ENCODE data around the gene GPR107. TPM values are rescaled to one million over a fixed set of nuclear protein-coding genes. Genes with fewer than 3 reads are reported as not detected.

The GPR107 gene
- total RNA-seq, 1 donor from 2014 or later = 43.8 TPM

DNA sequence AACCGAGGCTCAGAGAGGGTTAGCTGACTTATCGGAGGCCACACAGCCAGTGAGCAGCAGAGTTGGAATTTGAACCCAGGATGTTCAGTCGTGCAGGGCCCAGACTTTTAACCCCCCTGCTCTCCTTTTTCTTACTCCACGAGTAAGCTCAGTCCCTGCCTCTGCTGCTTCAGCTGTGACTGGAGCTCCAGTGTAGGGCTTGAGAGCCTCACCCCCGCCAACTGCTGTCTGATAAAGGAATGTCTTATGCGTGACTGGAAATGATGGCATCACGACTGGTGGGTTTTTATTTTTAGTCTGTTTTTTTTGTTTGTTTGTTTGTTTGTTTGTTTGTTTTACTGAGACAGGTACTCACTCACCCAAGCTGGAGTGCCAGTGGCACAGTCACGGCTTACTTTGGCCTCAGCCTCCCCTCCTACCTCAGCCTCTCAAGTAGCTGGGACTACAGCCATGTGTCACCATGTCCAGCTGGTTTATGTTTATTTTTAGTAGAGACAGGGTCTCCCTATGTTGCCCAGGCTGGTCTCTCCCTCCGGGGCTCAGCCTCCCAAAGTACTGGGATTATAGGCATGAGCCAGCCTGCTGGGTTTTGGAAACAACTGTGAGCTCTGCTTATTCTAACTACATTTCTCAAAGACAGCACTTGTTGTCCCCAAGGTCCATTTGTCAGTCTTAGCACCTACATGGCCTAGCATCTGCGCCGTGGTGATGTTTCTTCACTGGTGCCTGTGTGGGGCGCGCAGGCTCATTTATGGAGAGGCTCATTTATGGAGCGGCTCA lies 66.0 kb downstream of the GPR107 start:
- TF ChIP-seq, protein P1, sequence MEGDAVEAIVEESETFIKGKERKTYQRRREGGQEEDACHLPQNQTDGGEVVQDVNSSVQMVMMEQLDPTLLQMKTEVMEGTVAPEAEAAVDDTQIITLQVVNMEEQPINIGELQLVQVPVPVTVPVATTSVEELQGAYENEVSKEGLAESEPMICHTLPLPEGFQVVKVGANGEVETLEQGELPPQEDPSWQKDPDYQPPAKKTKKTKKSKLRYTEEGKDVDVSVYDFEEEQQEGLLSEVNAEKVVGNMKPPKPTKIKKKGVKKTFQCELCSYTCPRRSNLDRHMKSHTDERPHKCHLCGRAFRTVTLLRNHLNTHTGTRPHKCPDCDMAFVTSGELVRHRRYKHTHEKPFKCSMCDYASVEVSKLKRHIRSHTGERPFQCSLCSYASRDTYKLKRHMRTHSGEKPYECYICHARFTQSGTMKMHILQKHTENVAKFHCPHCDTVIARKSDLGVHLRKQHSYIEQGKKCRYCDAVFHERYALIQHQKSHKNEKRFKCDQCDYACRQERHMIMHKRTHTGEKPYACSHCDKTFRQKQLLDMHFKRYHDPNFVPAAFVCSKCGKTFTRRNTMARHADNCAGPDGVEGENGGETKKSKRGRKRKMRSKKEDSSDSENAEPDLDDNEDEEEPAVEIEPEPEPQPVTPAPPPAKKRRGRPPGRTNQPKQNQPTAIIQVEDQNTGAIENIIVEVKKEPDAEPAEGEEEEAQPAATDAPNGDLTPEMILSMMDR (conservative IDR thresholded peaks at IDR 0.05) = no peak
- Mint-ChIP-seq H3K4me1 (peaks cover 35% of the 10 kb centered on the region), H3K9me3 (no peaks in the 10 kb centered on the region), H3K27ac (ENCODE audit: unreplicated experiment) (no peak overlapping the region), H3K27me3 (ENCODE audit: low read depth) (no peaks in the 10 kb centered on the region), H3K4me3 (no peak overlapping the region), H3K36me3 (ENCODE audit: low read depth) (peaks cover 7% of the 10 kb centered on the region)
- no peak for DNase-seq (ENCODE audit: low read depth, low spot score)

GRCh38 chr9:130120299-130120587 lies 66.5 kb downstream of the GPR107 start:
- no peak overlapping the region for H3K4me3 Mint-ChIP-seq
- no peaks in the 10 kb centered on the region for H3K27me3 Mint-ChIP-seq (ENCODE audit: low read depth)
- H3K27ac Mint-ChIP-seq (ENCODE audit: unreplicated experiment) = peak overlapping the region; percentile 86
- no peaks in the 10 kb centered on the region for H3K9me3 Mint-ChIP-seq
- no peak for DNase-seq (ENCODE audit: low read depth, low spot score)
- peaks cover 4% of the 10 kb centered on the region for H3K36me3 Mint-ChIP-seq (ENCODE audit: low read depth)
- TF ChIP-seq, protein P1 (conservative IDR thresholded peaks at IDR 0.05) = no peak
- H3K4me1 Mint-ChIP-seq = peaks cover 35% of the 10 kb centered on the region

- no peaks in the 10 kb centered on the region for H3K27me3 Mint-ChIP-seq (ENCODE audit: low read depth)
- no peaks in the 10 kb centered on the region for H3K9me3 Mint-ChIP-seq
- H3K4me3 Mint-ChIP-seq = no peak overlapping the region
- peaks cover 4% of the 10 kb centered on the region for H3K36me3 Mint-ChIP-seq (ENCODE audit: low read depth)
- peaks cover 35% of the 10 kb centered on the region for H3K4me1 Mint-ChIP-seq
- TF ChIP-seq, protein P1 (conservative IDR thresholded peaks at IDR 0.05) = no peak
- H3K27ac Mint-ChIP-seq (ENCODE audit: unreplicated experiment) = peak overlapping the region; percentile 86
- no peak for DNase-seq (ENCODE audit: low read depth, low spot score)
Observed at GRCh38 chr9:130120832-130121231, 67.1 kb downstream of the GPR107 start.

DNA sequence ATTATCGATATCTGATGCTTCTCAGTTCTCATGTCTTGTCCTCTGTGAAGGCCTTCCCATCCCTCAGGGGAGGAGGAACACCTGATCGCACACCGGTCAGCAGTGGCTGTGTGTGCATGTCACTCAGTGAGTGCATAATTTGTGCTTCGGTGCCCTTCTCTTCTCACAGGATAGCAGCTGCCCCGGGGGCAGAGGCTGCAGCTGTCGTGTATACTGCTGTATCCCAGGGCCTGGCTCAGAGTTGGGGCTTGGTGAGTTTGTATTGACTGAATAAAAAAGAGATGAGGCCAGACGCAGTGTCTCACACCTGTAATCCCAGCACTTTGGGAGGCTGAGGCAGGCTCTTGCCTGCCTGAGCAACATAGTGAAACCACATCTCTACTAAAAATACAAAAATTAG lies 68.8 kb downstream of the GPR107 start:
- Mint-ChIP-seq H3K4me1 (peaks cover 41% of the 10 kb centered on the region), H3K36me3 (ENCODE audit: low read depth) (peaks cover 10% of the 10 kb centered on the region), H3K9me3 (no peaks in the 10 kb centered on the region), H3K27ac (ENCODE audit: unreplicated experiment) (peak overlapping the region; percentile 67), H3K27me3 (ENCODE audit: low read depth) (no peaks in the 10 kb centered on the region), H3K4me3 (no peak overlapping the region)
- TF ChIP-seq, protein P1 (conservative IDR thresholded peaks at IDR 0.05) = no peak
- no peak for DNase-seq (ENCODE audit: low read depth, low spot score)

DNA sequence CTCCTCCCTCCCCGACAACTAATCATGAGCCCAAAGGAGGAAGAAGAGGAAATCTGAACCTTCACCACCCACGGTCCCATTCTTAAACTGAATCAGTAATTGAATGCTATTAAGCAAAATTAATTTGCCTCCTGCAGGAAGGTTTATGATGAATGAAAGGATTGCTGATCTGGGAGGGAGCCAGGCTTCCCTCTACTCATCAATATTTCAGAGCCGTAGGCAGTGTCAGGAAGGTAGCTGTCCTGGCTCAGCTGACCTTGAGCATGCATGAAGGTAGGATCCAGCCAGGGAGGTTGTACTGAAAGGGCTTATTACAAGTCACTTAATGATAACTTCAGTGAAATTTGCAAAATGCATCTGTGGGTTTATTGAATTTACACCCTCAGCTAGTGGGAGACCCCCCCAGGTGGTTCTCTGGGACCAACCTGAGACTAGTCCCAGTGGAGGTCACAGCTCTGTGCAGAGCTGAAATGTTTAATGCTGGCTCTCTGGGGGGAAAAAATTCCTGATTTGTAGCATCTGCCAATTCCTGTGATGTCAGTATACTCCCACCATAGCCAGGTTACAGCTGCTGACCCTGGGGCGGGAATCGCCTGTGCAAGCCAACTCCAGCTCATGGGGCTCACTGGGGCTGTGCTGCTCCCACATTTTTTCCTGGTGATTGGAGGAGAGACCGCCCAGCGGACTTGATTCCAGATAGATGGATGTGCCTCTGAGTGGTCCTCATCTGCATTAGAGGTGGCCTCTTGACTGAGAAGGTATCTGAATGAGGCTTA lies 70.6 kb downstream of the GPR107 start:
- Mint-ChIP-seq H3K27me3 (ENCODE audit: low read depth) (no peaks in the 10 kb centered on the region), H3K27ac (ENCODE audit: unreplicated experiment) (no peak overlapping the region)

More for the DNA sequence above, 70.6 kb downstream of the GPR107 start:
- Mint-ChIP-seq H3K36me3 (ENCODE audit: low read depth) (peaks cover 10% of the 10 kb centered on the region), H3K9me3 (no peaks in the 10 kb centered on the region), H3K4me3 (no peak overlapping the region), H3K4me1 (peaks cover 40% of the 10 kb centered on the region)
- DNase-seq (ENCODE audit: low read depth, low spot score) = no peak
- TF ChIP-seq, protein P1 (conservative IDR thresholded peaks at IDR 0.05) = no peak
